T-helper 9 cell (primary cell): ENCODE measurements around the gene FAM117B.
"Not testable (repeated sequence)": the region's sequence is repeated elsewhere in the genome, so short reads cannot be mapped to it uniquely, and the experiment has no call there.

ENCODE experiments used
- DNase-seq: peaks from one replicate; pipeline ENCODE4 v3.0.0-alpha.2; 2020

FAM117B gene

GRCh38 chr2:202705446-202706020, 70.8 kb downstream of the FAM117B start:
- no peak for DNase-seq

GRCh38 chr2:202714971-202715935, 80.5 kb downstream of the FAM117B start:
- not testable (repeated sequence) for DNase-seq

GRCh38 chr2:202716114-202716718, 81.4 kb downstream of the FAM117B start:
- DNase-seq, result no peak

GRCh38 chr2:202716953-202717597, 82.3 kb downstream of the FAM117B start:
- no peak for DNase-seq

- no peak for DNase-seq
Observed at GRCh38 chr2:202717598-202718310, 83.0 kb downstream of the FAM117B start.

- DNase-seq, result no peak
Observed at GRCh38 chr2:202718614-202719013, 83.8 kb downstream of the FAM117B start.

GRCh38 chr2:202720226-202720625, 85.5 kb downstream of the FAM117B start:
- no peak for DNase-seq

- DNase-seq, result no peak
Observed at GRCh38 chr2:202721621-202722020, 86.9 kb downstream of the FAM117B start.

- no peak for DNase-seq
Observed at GRCh38 chr2:202723746-202724145, 89.0 kb downstream of the FAM117B start.

- no peak for DNase-seq
Observed at GRCh38 chr2:202726070-202726469, 91.3 kb downstream of the FAM117B start.

GRCh38 chr2:202736826-202737225, 102.1 kb downstream of the FAM117B start:
- no peak for DNase-seq

- no peak for DNase-seq
Observed at GRCh38 chr2:202743613-202744012, 108.8 kb downstream of the FAM117B start.

GRCh38 chr2:202749477-202749876, 114.7 kb downstream of the FAM117B start:
- DNase-seq, result no peak

GRCh38 chr2:202750763-202751427, 116.1 kb downstream of the FAM117B start:
- no peak for DNase-seq

- DNase-seq, result no peak
Observed at GRCh38 chr2:202752071-202752470, 117.3 kb downstream of the FAM117B start.

- DNase-seq, result no peak
Observed at GRCh38 chr2:202754936-202755335, 120.2 kb downstream of the FAM117B start.

- no peak for DNase-seq
Observed at GRCh38 chr2:202756598-202756997, 121.8 kb downstream of the FAM117B start.

- DNase-seq, result no peak
Observed at GRCh38 chr2:202757339-202757738, 122.6 kb downstream of the FAM117B start.

- DNase-seq, result no peak
Observed at GRCh38 chr2:202758128-202758527, 123.4 kb downstream of the FAM117B start.

GRCh38 chr2:202758604-202759003, 123.8 kb downstream of the FAM117B start:
- DNase-seq, result no peak

- no peak for DNase-seq
Observed at GRCh38 chr2:202760848-202761247, 126.1 kb downstream of the FAM117B start.

- DNase-seq, result no peak
Observed at GRCh38 chr2:202762556-202762955, 127.8 kb downstream of the FAM117B start.
